ENCODE measurements around the gene YY1AP1. TPM values are rescaled to one million over a fixed set of nuclear protein-coding genes. Genes with fewer than 3 reads are reported as not detected.

Gene YY1AP1
- total and polyA plus RNA-seq, 7 donors: 21.6 to 195 (median 54.3) TPM

GRCh38 chr1:155650231-155650757, 38.3 kb downstream of the YY1AP1 start:
- Histone ChIP-seq H3K9me3 (no peaks in the 10 kb centered on the region), H3K27me3 (no peaks in the 10 kb centered on the region), H3K4me3 (no peak overlapping the region), H3K36me3 (no peaks in the 10 kb centered on the region), H3K4me1 (peaks cover 0 to 33% (median 24%) of the 10 kb centered on the region in 4 donors), H3K27ac (no peak overlapping the region)
- WGBS, 2 donors: 92 to 93% methylated on average over 7 of the region's 7 CpGs
- intact Hi-C loops (cut with DNase I): no loop called here
- no peak for DNase-seq
- no peak for TF ChIP-seq CTCF (IDR thresholded peaks at IDR 0.05)
- no peak for TF ChIP-seq POLR2AphosphoS5 (IDR thresholded peaks at IDR 0.05)
- no peak for TF ChIP-seq EP300 (IDR thresholded peaks at IDR 0.05)
- TF ChIP-seq POLR2A (IDR thresholded peaks at IDR 0.05): no peak

GRCh38 chr1:155649676-155650075, 38.9 kb downstream of the YY1AP1 start:
- no peak overlapping the region for H3K27ac ChIP-seq
- no peaks in the 10 kb centered on the region for H3K27me3 ChIP-seq
- no peak overlapping the region for H3K4me3 ChIP-seq
- intact Hi-C loops (cut with DNase I): no loop called here
- H3K4me1 ChIP-seq: peaks cover 0 to 39% (median 30%) of the 10 kb centered on the region in 4 donors
- H3K36me3 ChIP-seq: no peaks in the 10 kb centered on the region
- no peaks in the 10 kb centered on the region for H3K9me3 ChIP-seq
- TF ChIP-seq POLR2A (IDR thresholded peaks at IDR 0.05) (no peak), POLR2AphosphoS5 (IDR thresholded peaks at IDR 0.05) (no peak), EP300 (IDR thresholded peaks at IDR 0.05) (no peak), CTCF (IDR thresholded peaks at IDR 0.05) (no peak)
- no peak for DNase-seq

GRCh38 chr1:155648207-155649147, 40.1 kb downstream of the YY1AP1 start:
- peaks cover 0 to 42% (median 34%) of the 10 kb centered on the region in 4 donors for H3K4me1 ChIP-seq

GRCh38 chr1:155646307-155646706, 42.3 kb downstream of the YY1AP1 start:
- H3K4me3 ChIP-seq: no peak overlapping the region
- intact Hi-C loops (cut with DNase I): no loop called here
- DNase-seq: peak; percentile 79
- H3K4me1 ChIP-seq: peaks cover 0 to 37% (median 27%) of the 10 kb centered on the region in 4 donors
- H3K36me3 ChIP-seq: no peaks in the 10 kb centered on the region
- H3K9me3 ChIP-seq: no peaks in the 10 kb centered on the region
- no peak for TF ChIP-seq POLR2A (IDR thresholded peaks at IDR 0.05)
- peak in 1 of 4 donors; percentile 18 for TF ChIP-seq POLR2AphosphoS5 (IDR thresholded peaks at IDR 0.05)
- H3K27ac ChIP-seq: peak overlapping the region in 3 of 4 donors; percentile 43 to 64 (median 50)
- WGBS, 2 donors: 85 to 88% methylated on average over 2 of the region's 2 CpGs
- H3K27me3 ChIP-seq: no peaks in the 10 kb centered on the region

More at GRCh38 chr1:155648207-155649147, 40.1 kb downstream of the YY1AP1 start:
- Histone ChIP-seq H3K27me3 (no peaks in the 10 kb centered on the region), H3K9me3 (no peaks in the 10 kb centered on the region), H3K27ac (peak overlapping the region; percentile 50 to 67 (median 64)), H3K36me3 (no peaks in the 10 kb centered on the region), H3K4me3 (no peak overlapping the region)
- TF ChIP-seq POLR2AphosphoS5 (IDR thresholded peaks at IDR 0.05): peak in 2 of 4 donors; percentile 26 to 59
- TF ChIP-seq POLR2A (IDR thresholded peaks at IDR 0.05): no peak
- TF ChIP-seq CTCF (IDR thresholded peaks at IDR 0.05): peak; percentile 14 to 34 (median 28)
- TF ChIP-seq EP300 (IDR thresholded peaks at IDR 0.05): no peak
- no peak for DNase-seq
- 50 to 58% methylated on average over 11 of the region's 11 CpGs for WGBS, 2 donors
- intact Hi-C loops (cut with DNase I): no loop called here

- no peaks in the 10 kb centered on the region for H3K9me3 ChIP-seq
- no peaks in the 10 kb centered on the region for H3K27me3 ChIP-seq
- H3K36me3 ChIP-seq: no peaks in the 10 kb centered on the region
- H3K27ac ChIP-seq: peak overlapping the region in 3 of 4 donors; percentile 43 to 64 (median 50)
- peaks cover 0 to 32% (median 25%) of the 10 kb centered on the region in 4 donors for H3K4me1 ChIP-seq
- TF ChIP-seq POLR2AphosphoS5 (IDR thresholded peaks at IDR 0.05) (peak in 1 of 4 donors; percentile 11), CTCF (IDR thresholded peaks at IDR 0.05) (no peak)
- H3K4me3 ChIP-seq: no peak overlapping the region
- 83 to 90% methylated on average over 6 of the region's 6 CpGs for WGBS, 2 donors
- intact Hi-C loops (cut with DNase I): no loop called here
- no peak for DNase-seq
Observed at GRCh38 chr1:155645648-155646047, 42.9 kb downstream of the YY1AP1 start.
